ENCODE measurements around the gene CYP4Z1. TPM values are rescaled to one million over a fixed set of nuclear protein-coding genes. Genes with fewer than 3 reads are reported as not detected.
"Not testable (repeated sequence)": the region's sequence is repeated elsewhere in the genome, so short reads cannot be mapped to it uniquely, and the experiment has no call there.

The CYP4Z1 gene, protein sequence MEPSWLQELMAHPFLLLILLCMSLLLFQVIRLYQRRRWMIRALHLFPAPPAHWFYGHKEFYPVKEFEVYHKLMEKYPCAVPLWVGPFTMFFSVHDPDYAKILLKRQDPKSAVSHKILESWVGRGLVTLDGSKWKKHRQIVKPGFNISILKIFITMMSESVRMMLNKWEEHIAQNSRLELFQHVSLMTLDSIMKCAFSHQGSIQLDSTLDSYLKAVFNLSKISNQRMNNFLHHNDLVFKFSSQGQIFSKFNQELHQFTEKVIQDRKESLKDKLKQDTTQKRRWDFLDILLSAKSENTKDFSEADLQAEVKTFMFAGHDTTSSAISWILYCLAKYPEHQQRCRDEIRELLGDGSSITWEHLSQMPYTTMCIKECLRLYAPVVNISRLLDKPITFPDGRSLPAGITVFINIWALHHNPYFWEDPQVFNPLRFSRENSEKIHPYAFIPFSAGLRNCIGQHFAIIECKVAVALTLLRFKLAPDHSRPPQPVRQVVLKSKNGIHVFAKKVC
- polyA plus RNA-seq (ENCODE audit: insufficient read length) = 0.15 TPM

DNA sequence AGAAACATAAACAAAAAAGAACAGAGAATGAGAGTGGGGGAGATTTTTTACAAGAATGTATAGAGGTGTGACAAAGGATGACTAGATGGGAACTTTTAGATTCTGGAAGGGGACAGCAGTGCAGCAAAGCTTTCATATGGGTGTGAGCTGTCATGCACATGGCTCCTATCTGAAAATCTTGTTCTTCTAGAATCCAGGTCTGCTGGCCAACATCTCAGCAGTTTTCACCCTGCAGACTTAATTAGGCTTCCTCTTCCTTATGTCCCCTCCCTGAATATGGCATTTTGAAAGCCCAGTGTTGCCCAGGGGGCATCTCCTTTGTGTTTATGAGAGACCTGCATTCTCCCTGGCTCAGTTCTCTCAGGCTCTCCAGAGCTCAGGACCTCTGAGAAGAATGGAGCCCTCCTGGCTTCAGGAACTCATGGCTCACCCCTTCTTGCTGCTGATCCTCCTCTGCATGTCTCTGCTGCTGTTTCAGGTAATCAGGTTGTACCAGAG, at the start of gene CYP4Z1:
Gene CYP4Z1, plus strand, starts transcription at position 135 of the 498 bp plus-strand sequence. Its CDS starts 260 bp downstream, at position 395.
- no peak for DNase-seq

GRCh38 chr1:47021070-47021469, 46.0 kb upstream of the CYP4Z1 start:
- DNase-seq = no peak

- no peak for DNase-seq
These were observed 43.5 kb upstream of the CYP4Z1 start, which contains the start of gene CYP4X1 for GRCh38 chr1:47023268-47024140. CYP4X1 (plus strand) TSS chr1:47023669; CDS start chr1:47023818, 149 bp downstream.

DNA sequence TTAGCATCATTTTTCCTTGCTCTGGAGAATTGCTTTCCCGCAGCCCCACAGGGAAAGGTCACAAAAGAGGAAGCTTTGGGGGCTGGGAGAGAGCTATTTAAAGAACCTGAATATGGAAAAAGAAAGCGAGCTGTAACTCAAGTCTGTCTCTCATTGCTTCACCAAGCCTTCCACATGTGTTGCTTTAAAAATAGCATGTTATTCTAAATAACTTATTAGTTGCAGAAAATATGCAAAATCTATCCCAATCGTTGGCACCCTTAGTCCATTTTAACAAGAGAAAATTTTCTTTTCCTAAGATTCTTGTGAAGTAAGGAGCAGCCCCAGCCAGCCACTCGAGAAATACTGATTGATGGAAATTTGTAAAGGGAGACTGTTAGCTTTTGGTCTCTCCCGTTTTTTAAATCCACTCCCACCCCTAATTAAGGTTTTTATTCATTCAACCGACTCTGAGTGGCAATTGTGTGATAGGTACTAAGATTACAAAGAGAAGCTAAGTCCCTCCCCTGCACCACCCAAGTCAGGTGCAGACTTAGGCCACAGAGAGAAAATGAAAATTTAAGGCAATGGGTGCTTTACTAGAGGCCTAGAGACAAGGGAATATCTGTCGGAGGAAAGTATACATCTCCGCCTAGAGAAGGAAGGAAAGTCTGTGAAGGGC, 42.8 kb upstream of the CYP4Z1 start:
- DNase-seq = peak; percentile 21

GRCh38 chr1:47030170-47030805, 36.7 kb upstream of the CYP4Z1 start:
- DNase-seq = no peak

DNA sequence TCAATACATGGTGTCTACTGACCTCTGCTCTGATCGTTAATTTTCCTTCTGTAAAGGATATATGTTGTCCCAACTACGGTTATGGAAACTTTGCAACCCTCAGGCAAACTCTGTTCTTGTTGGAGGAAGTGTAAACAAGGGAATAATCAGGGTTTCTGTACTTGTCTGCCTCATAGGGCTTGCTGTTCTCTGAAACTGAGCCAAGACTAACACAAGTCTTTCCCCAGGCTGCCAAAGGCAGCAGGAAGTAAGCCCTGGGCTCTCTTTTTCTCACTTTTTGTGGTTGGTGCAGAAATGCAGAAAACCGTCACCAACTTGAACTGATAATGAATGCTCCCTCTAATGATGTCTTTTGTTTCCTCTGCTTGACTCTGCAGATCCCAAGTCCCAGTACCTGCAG, 36.0 kb upstream of the CYP4Z1 start:
- DNase-seq = no peak

- no peak for DNase-seq
These were observed 35.4 kb upstream of the CYP4Z1 start for GRCh38 chr1:47031585-47031984.

DNA sequence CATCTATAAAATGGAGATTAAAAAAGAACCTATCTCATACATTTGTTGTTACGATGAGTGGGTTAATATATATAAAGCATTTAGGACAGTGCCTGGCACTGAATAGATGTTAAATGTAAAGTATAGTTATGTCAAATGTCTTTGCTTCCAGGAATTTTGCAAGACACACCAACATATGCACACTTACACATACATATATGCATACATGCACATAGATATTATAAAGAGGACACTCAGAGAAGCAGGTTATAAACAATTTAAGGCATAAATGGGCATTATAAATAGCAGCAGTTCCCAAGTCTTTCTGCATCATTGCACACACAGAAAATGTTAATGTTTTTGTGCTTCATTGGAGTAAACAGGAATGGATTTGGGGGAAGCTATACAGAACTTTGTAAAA, 30.3 kb upstream of the CYP4Z1 start:
- DNase-seq = no peak

DNA sequence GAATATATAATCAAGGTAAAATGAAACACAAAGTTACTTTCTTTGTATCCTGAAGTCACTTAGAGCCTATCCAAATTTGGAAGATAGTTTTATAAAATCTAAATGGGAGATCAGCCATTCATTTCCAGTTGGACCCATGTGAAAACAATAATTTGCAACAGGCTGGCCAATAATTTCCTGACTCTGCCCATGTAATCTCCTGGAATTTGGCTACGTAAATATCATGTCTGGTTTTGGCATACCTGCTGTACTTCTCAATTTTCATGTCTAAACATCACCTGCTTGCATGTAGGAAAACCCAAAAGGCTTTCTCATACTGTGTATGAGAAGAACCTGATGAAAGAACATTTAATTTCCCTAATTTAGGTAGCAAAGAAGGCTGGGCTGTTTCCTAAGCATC, 7.7 kb upstream of the CYP4Z1 start:
- DNase-seq = no peak

DNA sequence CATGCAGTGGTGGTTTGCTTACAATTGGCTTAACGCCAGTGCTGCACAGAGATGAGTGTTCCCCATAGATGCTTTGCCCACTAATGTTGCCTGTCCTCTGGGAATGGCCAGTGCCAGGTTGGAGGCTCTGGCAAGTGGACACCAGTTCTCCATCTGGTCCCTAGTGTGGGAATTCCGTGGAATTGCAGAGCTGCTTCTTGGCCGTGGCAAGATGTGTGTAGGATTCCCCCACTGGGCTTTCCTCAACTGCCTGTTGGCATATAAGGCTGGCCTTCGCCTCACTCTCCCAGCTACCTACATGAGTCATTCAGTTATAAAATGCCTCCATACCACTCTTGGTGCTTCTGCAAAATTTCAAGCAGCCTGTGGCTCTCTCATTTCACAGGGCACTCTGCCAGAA, 2.0 kb downstream of the CYP4Z1 start:
- not testable (repeated sequence) for DNase-seq

DNA sequence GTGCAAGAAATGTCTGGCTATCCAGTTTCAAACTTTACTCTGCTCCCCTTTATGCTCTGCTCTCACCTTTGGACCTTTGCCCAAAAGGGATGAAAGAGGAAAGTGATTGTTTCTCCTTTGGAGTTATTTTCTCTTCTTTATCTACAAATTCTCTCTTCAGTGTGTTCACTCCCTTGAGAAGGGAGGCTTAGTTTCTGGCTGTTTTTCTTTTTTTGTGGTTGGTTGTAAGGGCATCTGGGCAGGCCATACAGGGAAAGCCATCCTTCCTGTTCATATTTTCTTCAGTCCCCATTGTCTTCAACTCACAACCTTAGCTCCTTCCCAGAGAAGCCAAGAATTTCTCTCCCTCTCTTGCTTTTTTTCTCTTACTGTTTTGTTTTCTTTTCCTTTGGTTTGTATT, 2.5 kb downstream of the CYP4Z1 start:
- DNase-seq = not testable (repeated sequence)

DNA sequence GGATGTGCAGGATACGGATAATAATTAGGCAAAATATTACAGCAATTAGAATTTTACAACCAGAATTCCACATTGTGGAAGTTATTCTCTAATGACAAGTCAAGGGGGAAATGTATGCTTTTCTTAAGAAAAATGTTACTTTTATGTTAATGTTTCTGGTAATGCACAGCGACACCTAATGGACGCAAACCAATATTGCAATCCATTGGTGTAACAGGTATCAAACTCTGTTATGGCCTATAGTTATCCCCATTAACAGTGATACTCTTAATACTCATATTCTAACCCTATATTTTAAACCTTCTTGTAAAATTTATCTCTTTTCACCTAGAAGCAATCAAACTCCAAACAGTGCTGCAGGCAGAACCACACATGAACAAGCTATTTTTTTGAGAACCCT, 22.3 kb downstream of the CYP4Z1 start:
- peak; percentile 1 for DNase-seq

- not testable (repeated sequence) for DNase-seq
These were observed 24.4 kb downstream of the CYP4Z1 start for GRCh38 chr1:47091476-47091875.

GRCh38 chr1:47104816-47105215, 37.8 kb downstream of the CYP4Z1 start:
- DNase-seq = no peak

- DNase-seq = no peak
These were observed 39.8 kb downstream of the CYP4Z1 start for GRCh38 chr1:47106792-47107191.

DNA sequence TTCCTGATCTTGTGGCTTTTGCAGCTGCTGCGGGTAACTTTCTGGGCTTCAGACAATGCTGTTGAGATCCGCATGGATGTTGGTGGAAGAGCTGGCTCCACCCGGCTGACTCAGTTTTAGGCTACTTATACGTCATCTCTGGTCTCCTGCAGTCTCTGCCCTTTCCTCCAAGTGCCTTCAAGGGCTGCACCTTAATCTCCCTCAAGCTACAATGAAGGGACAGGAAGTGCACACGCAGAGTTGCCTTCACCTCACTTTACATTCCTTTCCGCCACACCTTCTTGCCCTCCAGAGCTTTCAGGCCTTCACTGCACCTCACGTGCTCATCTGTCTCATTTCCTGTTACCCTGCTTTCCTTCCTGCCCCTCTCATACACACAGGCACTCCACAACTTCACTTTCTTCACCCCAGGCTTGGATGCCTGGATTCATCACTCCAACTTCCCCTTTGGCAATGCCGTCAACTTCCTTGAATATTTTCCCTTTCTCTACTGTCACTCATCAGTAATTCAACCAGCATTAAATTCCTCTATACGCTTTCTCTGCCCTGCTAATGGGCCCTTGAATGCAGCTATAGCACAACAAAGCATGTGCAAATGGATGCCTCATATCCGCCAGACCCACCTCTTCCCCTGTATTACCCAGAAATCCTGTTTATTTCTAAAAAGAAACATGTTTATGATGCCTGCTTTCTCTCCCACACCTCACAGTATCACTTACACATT, 41.0 kb downstream of the CYP4Z1 start:
- not testable (repeated sequence) for DNase-seq

GRCh38 chr1:47109482-47109881, 42.5 kb downstream of the CYP4Z1 start:
- not testable (repeated sequence) for DNase-seq

GRCh38 chr1:47113178-47113577, 46.1 kb downstream of the CYP4Z1 start:
- DNase-seq = no peak

DNA sequence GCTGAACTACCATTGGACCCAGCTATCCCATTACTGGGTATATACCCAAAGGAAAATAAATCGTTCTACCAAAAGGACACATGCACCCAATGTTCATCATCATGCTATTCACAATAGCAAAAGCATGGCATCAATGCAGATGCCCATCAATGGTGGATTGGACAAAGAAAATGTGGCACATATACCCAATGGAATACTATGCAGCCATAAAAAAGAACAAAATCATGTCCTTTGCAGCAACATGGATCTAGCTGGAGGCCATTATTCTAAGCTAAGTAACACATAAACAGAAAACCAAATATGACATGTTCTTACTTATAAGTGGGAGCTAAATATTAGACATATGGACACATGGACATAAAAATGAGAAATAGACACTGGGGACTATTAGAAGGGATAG, 54.0 kb downstream of the CYP4Z1 start:
- not testable (repeated sequence) for DNase-seq

GRCh38 chr1:47124834-47125233, 57.8 kb downstream of the CYP4Z1 start:
- not testable (repeated sequence) for DNase-seq

DNA sequence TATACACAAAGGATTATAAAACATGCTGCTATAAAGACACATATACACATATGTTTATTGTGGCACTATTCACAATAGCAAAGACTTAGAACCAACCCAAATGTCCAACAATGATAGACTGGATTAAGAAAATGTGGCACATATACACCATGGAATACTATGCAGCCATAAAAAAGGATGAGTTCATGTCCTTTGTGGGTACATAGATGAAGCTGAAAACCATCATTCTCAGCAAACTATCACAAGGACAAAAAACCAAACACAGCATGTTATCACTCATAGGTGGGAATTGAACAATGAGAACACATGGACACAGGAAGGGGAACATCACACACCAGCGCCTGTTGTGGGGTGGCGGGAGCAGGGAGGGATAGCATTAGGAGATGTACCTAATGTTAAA, 60.0 kb downstream of the CYP4Z1 start:
- not testable (repeated sequence) for DNase-seq

All from hindlimb muscle (tissue), 1 donor.